COLO829 (cell line): Measurements from ENCODE around the gene MAN2B2.

Experiments used
- DNase-seq: peaks from one replicate; pipeline ENCODE4 v3.0.0; 2012; ENCODE audit warnings: low spot score

The MAN2B2 gene

DNA sequence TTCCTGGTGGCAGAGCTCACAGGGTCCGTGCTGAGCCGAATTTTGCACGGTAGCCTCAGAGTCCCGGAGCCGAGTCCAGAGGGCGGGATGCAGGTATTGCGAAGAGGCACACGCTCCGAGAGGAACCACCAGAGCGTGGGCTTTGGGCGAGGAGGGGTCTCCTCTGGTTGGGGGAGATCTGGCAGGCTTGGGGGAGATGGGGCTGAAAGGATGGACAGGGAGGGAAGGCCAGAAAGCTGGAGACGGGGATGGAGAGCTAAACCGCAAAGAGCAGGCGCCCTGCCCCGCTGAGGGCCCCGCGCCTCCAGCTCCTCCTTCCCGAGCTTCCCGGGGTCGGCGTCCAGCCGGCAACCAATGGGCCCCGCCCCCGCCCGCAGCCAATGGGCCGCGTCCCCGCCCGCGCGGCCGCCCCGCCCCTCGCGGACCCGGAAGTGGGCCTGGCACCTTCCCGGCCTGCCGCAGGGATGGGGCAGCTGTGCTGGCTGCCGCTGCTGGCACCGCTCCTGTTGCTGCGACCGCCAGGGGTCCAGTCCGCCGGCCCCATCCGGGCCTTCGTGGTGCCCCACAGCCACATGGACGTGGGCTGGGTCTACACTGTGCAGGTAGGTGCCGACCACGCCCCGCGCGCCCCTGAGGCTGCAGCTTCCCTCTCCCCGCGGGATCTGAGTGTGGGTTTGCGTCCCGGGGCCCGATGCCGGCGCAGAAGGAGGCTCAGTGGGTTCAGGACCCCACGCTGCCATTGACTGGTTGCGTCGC, at the start of gene MAN2B2:
Gene MAN2B2, plus strand, starts transcription at position 443 of the 756 bp plus-strand sequence. Its CDS starts 22 bp downstream, at position 465.
- peak; percentile 53 for DNase-seq

DNA sequence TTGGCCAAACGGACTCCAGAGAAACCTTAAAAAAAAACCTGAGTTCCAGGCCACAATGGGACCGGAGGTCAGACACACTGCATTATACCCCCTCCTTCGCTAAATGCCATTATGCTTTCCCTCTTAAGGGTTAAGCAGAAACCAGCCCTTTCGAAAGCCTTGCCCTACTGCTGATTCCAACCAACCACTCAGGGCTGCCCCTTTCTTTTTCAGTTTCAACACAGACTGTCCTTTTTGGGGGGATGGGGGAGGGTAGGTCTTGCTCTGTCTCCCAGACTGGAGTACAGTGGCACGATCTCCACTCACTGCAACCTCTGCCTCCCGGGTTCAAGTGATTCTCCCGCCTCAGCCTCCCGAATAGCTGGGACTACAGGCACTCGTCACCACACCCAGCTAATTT, 49.5 kb upstream of the MAN2B2 start:
- no peak for DNase-seq

GRCh38 chr4:6526156-6526555, 48.8 kb upstream of the MAN2B2 start:
- DNase-seq, result no peak

DNA sequence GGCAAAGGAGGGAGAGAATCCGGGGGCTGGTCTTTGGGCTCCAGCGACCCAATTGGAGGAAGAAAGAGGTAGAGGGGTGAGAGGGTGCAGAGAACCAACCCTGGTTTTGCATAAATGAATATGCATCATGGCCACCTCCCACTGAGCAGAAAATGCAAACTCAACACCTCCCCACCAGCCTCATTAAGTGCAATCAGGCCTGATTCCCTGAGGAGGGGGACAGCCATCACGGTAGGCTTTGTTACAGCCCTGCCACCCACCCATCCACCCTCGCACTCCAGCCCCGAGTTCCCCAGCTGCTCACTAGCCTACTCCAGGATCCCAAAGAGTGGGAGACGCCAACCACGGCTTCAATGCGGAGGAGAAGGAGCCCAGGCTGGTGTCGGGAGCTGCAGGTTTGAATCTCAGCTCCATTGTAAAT, 48.3 kb upstream of the MAN2B2 start:
- no peak for DNase-seq

DNA sequence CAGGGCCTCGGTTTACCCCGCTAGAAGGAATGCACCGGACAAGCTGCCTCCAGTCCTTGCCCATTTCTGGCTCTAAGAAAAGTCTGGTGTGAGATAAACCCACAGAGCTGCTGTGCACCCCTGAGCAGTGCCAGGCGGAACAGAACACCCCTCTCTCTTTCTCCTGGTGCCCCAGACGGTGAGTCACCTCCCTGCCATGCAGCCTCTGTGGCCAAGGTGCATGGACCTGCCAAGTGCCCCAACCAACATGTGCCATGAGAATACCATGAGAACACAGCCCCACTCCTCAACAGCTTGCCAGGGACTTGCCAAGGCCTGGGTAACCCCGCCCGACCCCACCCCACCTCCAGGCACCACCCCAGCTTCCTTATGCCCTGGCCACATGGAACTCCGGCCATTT, 47.7 kb upstream of the MAN2B2 start:
- DNase-seq, result no peak

DNA sequence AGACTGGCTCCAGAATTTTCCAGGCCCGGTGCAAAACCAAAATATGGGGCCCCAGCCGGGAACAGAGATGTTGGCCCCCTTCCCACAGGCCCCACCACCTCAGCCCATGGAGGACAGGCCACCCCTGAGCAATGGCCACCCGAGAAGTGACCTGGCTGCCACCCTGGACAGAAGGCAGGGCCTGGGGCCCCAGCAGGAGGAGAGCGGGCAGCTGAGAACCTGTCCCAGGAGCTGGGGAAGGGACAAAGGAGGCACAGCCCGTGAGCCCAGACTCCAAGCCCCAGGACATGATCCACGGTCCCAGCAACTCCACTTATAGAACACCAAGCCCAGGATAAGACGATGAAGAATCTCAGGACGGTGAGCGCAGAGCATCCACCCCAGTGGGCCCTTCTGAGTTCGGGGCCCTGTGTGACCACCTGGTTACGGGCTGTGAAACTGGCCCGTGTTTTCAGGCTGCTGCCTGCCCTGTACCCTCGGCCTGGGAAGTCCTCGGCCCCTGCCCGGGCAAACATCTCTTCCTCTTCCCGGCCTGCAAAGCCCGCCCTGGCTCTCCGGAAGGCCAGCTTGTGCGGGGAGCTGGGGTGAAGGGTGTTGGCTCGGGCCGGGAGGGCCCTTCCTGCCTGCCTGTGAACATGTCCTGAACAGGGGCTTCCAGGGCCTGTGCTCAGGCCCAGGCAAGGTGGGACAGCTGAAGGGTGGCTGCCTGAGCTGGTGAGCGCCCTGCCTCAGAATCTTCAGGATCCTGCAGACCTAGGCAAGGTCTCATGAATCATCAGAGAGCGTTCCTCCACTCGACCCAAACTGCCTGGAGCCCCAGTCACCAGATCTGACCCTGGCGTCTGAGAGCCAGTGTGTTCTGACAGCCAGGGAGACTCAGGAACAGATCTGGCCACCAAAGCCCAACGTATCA, 47.0 kb upstream of the MAN2B2 start:
- DNase-seq, result no peak

- no peak for DNase-seq
Measured at GRCh38 chr4:6529021-6529420, 46.0 kb upstream of the MAN2B2 start.

- DNase-seq, result no peak
Measured at GRCh38 chr4:6530301-6530700, 44.7 kb upstream of the MAN2B2 start.

DNA sequence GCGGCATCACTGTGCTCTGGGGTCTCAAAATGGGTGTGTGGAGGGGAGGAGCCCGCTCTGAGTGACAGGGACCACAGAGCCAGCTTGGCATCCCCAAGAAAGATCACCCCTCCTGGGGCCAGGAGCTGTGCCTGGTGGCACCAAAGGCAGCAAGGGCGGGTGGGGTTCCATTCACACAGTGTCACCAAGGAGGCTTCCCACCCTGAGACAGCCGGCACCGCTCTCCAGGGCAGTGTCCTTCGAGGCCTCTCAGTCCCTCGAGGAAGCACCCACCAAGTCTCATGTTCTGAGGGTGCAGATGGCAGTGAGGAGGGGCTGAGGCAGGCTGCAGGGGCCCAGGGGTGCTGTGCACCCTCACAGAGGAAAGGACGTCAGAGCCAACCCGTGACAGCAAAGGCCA, 44.0 kb upstream of the MAN2B2 start:
- DNase-seq, result no peak

DNA sequence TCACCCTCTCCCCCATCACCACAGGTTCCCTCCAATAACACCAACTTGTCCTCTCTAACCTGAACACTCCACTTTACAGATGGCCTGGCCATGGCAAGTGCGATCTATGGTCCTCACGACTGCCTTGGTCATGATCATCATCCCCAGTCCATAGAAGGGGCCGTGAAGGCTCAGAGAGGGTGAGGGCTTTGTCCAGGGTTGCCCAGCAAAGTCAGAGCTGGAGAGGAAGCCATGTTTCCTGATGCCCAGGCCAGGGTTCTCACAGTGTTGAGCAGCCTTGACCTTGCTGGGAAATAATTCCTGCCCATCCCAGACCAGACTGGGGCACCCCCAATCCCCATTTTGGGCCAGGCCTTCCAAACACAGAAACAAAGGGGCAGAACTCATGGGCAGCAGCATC, 42.9 kb upstream of the MAN2B2 start:
- DNase-seq, result no peak

GRCh38 chr4:6532658-6533057, 42.3 kb upstream of the MAN2B2 start:
- DNase-seq, result no peak

GRCh38 chr4:6534050-6534449, 40.9 kb upstream of the MAN2B2 start:
- DNase-seq, result no peak

DNA sequence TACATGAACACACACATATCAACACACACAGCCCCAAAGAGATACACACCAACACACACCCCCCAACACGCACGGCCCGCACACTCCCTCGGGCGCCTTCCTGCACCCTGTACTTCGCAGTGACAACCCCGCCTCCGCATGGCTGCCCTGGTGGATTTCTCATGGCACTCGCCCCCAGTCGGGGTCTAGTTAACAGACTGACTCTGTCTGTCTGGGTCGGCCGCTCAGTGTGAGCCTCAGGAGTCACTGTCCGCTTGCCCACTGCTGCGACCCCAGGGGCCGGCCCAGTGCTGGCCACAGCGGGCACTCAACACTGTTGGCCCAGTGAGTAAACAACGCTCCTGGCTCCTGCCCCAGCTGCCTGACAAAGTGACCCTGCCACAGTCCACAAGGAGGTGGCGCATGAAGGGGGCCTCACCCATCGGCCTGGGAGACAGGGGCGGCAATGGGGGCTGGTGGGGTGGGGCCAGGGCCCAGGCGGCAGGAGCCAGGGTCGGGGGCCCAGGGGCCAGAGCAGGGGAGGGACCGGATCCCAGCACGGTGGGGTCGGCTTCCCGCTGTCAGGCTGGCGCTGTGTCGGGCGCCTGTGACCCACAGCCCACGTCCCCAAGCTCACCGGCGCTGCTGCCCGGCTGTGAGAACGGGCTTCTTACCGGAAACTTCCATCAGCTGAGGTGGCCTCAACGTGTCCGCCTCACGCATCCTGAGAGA, 40.2 kb upstream of the MAN2B2 start:
- DNase-seq, result no peak

DNA sequence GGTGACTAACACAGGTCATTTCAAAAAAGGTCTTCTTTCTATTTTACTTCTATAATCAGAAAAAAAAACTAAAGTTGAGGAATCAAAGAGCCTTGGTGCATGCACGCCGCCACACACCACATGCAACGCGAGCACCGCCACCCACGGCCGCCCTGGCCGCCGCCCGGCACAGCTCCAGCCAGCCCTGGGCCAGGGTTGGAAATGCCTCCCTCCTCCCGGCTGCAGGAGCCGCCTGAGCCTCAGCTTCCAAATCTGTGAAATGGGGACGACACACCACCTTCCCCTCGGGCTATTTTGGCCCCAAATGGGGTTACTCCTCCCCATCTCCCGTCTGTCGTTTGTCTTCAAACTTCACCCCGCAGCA, 39.7 kb upstream of the MAN2B2 start:
- no peak for DNase-seq

- DNase-seq, result no peak
Measured at GRCh38 chr4:6535706-6536105, 39.3 kb upstream of the MAN2B2 start.

GRCh38 chr4:6538111-6538510, 36.9 kb upstream of the MAN2B2 start:
- no peak for DNase-seq

GRCh38 chr4:6538575-6538974, 36.4 kb upstream of the MAN2B2 start:
- DNase-seq, result no peak

DNA sequence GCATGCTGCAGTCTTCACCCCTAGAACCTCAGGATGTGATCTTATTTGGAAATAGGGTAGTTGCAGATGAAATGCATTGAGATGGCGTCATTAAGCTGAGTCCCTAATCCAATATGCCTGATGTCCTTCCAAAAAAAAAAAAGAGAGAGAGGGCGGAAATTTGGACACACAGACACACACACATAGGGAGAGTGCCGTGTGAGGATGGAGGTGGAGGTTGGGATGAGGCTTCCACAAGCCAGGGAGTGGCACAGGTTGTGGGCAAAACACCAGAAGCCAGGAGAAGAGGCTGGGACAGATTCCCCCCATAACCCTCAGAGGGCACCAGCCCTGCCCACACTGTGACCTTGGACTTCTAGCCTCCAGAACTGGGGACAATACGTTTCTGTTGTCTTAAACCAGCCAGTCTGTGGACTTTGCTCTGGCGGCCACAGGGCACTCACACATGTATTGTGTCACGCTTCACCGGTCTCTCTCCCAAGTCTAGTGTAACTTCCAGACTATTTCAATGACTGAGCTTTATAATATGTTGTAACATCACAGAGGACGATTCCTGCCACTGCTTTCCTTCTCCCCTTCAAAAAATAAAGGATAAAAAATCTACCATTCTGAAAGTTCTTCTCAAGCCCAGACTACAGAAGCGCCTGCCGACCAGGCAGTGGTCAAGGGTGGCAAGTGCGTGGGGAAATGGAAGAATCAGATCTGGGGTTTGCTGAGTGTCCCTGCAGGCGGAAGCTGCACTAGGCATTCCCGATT, 35.8 kb upstream of the MAN2B2 start:
- no peak for DNase-seq

- no peak for DNase-seq
Measured at GRCh38 chr4:6540879-6541278, 34.1 kb upstream of the MAN2B2 start.

- DNase-seq, result no peak
Measured at GRCh38 chr4:6541789-6542188, 33.2 kb upstream of the MAN2B2 start.

DNA sequence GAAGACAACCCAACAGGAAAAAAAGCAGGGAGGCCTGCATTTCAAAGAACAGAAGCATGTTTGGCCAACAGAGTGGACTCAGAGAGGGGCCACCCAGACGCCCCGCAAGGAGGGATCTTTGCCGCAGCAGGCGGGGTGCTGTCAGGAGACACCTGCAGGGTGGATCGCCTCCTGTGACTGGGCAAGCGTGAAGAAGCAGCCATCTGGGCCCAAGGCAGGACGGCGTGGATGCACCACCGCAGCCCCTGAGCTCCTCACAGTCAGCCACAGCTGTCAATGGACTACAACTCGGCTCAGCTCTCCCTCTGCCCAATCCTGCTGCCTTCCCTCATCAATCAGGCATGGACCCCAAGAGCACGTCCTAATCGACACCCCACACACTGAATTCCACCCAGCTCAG, 32.0 kb upstream of the MAN2B2 start:
- DNase-seq, result no peak

GRCh38 chr4:6546091-6546490, 28.9 kb upstream of the MAN2B2 start:
- no peak for DNase-seq
